ENCODE results near the gene GAL3ST2.
"Not testable (repeated sequence)": the region's sequence is repeated elsewhere in the genome, so short reads cannot be mapped to it uniquely, and the experiment has no call there.

GAL3ST2 gene

GRCh38 chr2:241796209-241796608 is 19.6 kb downstream of the GAL3ST2 start:
- DNase-seq = no peak

DNA sequence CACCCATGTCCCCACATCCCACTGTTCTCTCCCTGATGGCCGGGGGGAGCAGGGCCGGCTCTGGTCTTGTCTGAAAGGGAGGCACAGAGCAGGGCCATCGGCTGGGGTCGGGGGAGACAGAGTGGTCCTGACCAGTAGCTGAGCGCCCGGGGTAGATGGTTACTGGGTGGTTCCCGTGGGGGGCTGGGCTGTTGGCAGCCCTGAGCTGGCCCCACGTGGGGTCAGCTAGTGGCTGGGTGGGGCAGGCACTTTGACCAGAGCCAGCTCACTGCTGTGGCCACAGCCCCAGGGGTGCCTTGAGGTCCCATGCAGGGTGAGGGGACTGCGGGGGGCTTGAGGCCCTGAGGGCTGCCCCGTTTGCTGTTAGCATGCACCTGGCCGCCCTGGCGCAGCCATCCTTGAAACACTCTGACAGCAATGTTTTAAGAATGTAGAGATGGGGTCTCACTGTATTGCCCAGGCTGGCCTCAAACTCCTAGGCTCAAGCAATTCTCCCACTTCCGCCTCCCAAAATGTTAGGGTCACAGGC is 20.1 kb downstream of the GAL3ST2 start:
- no peak for DNase-seq

DNA sequence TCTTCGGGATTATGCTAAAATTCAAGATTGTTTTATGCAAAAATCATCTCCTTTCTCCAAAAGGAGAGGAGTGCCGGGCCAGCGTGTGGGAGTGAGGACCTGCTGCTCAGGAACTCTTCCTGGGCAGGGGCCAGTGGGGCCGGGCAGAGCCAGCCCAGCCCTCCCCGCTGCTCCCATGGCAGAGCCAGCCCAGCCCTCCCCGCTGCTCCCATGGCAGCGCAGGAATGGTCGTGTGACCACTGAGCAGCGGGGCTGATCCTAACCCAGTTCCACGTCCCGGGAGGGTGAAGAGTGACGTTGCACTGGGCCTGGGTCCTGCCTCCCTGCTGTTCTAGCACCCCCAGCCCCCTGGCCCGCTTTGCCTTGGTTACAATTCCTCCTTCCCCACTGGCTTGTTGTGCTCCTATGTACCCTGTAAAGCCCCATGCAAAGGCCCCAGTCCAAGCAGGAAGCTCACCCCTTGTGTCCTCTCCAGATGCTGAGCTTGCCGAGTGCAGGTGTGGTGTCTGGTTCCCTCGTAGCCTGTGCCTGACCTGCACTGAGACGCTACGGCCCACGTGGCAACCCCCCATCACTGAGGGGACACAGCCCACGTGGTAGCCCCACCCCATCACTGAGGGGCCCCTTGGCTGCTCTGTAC is 20.9 kb downstream of the GAL3ST2 start:
- no peak for DNase-seq

- DNase-seq = no peak
Measured at GRCh38 chr2:241798081-241798630, 21.5 kb downstream of the GAL3ST2 start.

GRCh38 chr2:241798631-241799521 is 22.3 kb downstream of the GAL3ST2 start:
- DNase-seq = no peak

- DNase-seq = no peak
Measured at GRCh38 chr2:241799522-241800197, 23.0 kb downstream of the GAL3ST2 start.

DNA sequence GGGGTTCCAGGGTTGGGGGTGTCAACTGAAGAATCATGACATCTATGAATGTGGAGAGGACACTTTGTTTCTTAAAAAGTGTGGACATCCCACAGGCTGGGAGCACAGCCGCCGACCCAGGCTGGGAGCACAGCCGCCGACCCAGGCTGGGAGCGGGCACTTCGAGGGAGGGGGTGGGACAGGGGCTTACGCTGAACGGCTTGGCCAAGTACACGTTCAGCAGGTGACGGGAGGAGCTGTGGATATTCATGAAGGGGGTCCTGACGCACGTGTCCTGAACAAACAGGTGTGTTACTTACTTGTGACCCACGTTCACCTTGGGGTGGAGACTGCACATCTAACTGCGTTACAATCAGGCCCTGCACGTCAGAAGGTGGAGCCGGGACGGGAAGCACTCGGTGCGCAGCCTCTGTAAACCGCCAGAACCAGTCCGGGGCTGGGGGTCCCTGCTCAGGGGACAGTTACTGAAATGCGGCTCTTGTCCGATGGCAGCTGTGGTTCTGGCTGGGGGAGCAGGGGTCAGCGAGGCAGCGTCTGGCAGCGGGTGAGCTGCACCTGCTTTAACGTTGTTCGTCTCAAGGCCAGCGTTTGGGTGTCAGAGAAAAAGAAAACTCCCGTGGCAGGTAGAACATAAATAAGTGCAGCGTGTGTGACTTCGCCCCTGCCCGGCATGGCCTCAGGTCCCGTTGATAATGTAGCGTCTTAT is 23.7 kb downstream of the GAL3ST2 start:
- DNase-seq = not testable (repeated sequence)

DNA sequence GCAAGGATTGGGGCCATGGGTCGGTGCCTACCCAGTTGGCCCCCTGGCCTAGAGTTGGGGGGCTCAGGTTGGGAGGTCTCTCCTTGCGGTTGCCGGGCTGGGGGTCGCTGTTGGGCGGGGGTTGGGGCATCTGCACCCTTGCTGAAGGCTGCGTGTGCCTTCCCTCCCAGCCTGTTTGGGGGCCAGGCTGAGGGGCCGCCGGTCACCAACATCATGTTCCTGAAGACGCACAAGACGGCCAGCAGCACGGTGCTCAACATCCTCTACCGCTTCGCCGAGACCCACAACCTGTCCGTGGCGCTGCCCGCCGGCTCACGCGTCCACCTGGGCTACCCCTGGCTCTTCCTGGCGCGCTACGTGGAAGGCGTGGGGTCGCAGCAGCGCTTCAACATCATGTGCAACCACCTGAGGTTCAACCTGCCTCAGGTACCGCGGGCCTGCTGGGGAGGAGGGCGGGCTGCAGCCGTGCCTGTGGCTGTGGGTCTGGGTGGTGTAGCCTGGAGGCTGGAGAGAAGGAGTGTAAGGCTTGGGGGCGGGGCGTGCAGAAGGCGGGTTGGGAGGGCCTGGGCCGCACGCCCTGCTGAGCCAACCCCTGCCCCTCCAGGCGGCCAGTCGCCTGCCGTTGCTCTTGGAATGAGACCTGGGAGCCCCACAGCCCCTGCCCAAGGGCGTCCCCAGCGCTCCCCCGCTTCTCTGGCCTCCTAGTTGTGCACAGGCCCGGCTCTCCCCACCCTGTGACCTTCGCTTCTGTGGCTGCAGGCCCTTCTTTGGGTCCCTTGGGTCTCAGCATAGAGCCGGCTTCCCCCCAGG is 25.2 kb downstream of the GAL3ST2 start:
- no peak for DNase-seq

GRCh38 chr2:241802421-241803318 is 26.0 kb downstream of the GAL3ST2 start:
- DNase-seq = no peak

GRCh38 chr2:241803387-241804325 is 27.0 kb downstream of the GAL3ST2 start:
- peak; percentile 35 for DNase-seq

DNA sequence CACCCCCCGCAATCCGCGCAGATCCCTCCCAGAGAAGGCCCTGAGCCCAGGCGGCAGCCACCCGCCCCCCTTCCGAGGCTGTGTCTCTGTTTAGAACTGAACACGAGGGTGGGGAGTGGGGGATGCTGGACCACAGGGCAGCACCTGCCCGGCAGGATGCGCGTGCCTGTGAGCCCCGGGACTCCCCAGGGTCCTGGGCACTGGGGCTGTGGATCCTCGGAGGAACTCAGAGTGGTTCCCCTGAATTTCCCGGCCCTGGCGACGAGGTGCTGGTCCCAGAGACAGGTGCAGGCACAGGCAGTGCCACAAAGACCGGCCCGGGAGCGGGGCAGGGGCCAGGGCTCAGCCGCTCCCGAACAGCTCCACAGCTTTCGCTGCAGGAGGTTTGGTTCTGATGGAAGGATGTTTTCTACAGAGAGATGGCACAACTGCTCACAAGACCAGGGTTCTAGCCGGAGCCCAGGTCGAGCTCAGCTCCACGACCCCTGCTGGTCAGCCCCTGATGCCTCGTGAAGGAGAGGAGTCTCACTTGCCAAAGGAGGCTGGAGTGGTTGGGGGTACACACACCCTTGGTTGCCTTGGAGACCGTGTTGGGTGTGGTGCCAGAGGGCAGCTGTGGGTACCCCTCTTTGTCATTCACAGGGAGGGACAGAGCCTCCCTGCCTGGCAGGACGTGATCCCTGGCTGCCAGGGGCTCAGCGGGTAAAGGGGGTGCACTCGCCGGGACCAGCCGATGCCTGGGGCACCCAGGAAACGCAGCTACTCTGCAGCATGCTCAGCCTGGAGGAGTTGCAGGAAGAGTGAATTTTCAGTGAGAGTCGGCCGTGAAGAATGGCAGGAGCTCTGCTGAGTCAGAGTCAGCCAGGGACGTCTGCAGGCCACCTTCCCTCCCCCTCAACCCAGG is 28.0 kb downstream of the GAL3ST2 start:
- DNase-seq = no peak

- not testable (repeated sequence) for DNase-seq
Measured at GRCh38 chr2:241806217-241806616, 29.6 kb downstream of the GAL3ST2 start.

GRCh38 chr2:241808051-241808720 is 31.6 kb downstream of the GAL3ST2 start:
- no peak for DNase-seq

DNA sequence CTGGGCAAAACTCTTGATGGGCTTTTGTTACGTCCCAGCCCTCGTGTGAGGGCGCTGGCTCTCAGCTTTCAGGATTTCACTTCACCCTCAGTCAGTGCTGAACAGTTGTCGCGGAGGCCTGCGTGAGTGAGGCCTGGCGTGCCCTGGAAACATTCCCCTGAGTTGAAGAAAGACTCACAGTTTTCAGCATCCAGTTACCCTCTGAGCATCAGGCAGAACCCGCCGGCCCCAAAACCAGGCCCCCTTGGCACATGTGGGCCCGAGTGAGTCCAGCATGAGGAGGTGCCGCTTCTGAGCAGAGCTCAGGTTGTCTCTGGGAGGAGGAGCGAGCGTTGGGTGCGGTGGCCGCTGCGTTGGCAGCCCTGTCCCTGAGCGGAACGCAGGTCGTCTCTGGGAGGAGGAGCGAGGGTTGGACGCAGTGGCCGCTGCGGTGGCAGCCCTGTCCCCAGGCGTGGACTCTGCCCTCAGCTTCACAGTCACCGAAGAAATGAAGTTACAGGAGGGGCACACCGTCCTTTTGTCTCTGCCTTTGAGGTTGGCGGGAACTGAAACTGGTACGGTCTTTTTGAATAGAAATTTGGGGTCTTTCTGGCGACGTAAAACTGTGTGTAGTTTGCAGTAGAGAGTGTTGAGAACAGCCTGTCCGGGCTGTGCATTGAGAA is 32.2 kb downstream of the GAL3ST2 start, which contains the start of gene NEU4:
Gene NEU4, plus strand, starts transcription at position 473 of the 662 bp plus-strand sequence. CDS start 5,292 bp downstream, outside the sequence.
- DNase-seq = no peak

- DNase-seq = no peak
Measured at GRCh38 chr2:241809383-241810306, 33.0 kb downstream of the GAL3ST2 start.

Measured in CD4-positive, alpha-beta T cell treated with Interleukin-4 for 4 hours (primary cell).